ENCODE results near the gene PRX. TPM values are rescaled to one million over a fixed set of nuclear protein-coding genes. Genes with fewer than 3 reads are reported as not detected.

PRX gene
- total and polyA plus RNA-seq, 2 of the 4 experiments (the other 2 are of a cell fraction), result 0.90 to 1.7 TPM

DNA sequence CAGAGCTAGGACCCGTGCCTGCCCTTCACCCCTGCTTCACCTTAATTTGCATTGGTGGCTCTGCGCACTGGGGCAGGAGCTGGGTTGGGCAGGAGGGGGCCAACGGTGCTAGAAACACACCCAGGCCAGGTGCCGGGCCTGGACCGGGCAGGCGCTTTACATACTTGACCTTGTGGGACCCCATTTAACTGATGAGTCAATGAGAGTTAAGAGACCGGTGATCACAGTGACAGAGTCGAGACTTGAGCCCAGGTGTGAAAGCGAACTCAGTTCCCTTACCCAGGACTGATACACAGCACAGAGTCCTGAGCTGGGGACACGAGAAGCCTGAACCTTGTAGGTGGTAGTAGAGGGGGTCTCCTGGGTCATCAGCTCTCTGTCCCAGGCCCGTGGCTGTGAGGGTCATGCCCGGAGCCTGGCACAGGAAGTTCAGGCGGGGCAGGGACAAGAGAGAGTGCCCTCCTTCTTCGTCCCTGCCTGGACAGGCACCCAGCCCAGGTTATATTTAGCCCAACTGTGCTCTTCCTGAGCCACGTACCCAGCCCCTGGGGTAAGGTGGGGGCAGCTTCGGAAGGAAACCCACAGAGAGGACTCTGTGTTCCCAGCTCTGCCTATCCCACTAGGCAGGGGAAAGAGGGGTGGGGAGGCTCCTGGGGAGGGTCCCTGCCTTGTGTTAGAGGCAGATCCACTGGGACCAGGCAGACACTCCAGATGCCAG is 1.9 kb downstream of the PRX start:
- H4K91ac ChIP-seq (ENCODE audit: insufficient read depth, low read depth, low read length), result no peak overlapping the region
- DNase-seq, result no peak
- H3K79me1 ChIP-seq (ENCODE audit: low read depth in 1 of 2, low read length in 2 of 2), result no peaks in the 10 kb centered on the region
- dilution Hi-C loops (cut with HindIII; ENCODE audit: low sequenced_read_pairs, unreplicated experiment), result no loop called here
- H3K18ac ChIP-seq (ENCODE audit: low read depth, low read length), result no peak overlapping the region
- H3K27ac ChIP-seq (ENCODE audit: insufficient read depth, low read length), result no peak overlapping the region
- H3K9me1 ChIP-seq (ENCODE audit: insufficient read depth, low read length), result peaks cover 6% of the 10 kb centered on the region; the same call in 1 of the 2 replicates
- intact Hi-C loops (cut with micrococcal nuclease), result no loop called here
- no peak overlapping the region for H3K4me2 ChIP-seq (ENCODE audit: low read depth, low read length)
- H4K20me1 ChIP-seq (ENCODE audit: insufficient read depth, low read length), result no peaks in the 10 kb centered on the region
- no peak overlapping the region for H2AK5ac ChIP-seq (ENCODE audit: low read depth, low read length)
- H2AK9ac ChIP-seq (replicated peaks; ENCODE audit: low read depth, low read length, poor library complexity), result peak overlapping the region; percentile 55
- BruUV-seq (replicated peaks), result no TSS peak
- no peak overlapping the region for H3K4me3 ChIP-seq (ENCODE audit: insufficient read depth, low read depth, low read length)
- no peak overlapping the region for H3K56ac ChIP-seq (ENCODE audit: extremely low read depth, insufficient read depth, low read length)
- ATAC-seq (ENCODE audit: low read depth), result no peak
- H2BK15ac ChIP-seq (ENCODE audit: low read depth, low read length), result no peak overlapping the region
- no peak overlapping the region for H2AFZ ChIP-seq (replicated peaks; ENCODE audit: low read length, poor library complexity)
- H3K9me3 ChIP-seq (ENCODE audit: control insufficient read depth, insufficient read depth, low read length), result no peaks in the 10 kb centered on the region
- H2BK120ac ChIP-seq (ENCODE audit: low read depth, low read length), result no peak overlapping the region
- no peak overlapping the region for H3K9ac ChIP-seq (ENCODE audit: low read depth, low read length)
- H3K36me3 ChIP-seq (ENCODE audit: control insufficient read depth, insufficient read depth, low read length), result no peaks in the 10 kb centered on the region
- no peak overlapping the region for H2BK20ac ChIP-seq (ENCODE audit: low read depth, low read length)
- no peak overlapping the region for H3K4ac ChIP-seq (ENCODE audit: low read depth, low read length)
- H3K23ac ChIP-seq (ENCODE audit: low read depth, low read length), result no peak overlapping the region
- CTCF ChIA-PET, result no interaction called here
- H3K14ac ChIP-seq (replicated peaks; ENCODE audit: low read depth, low read length), result no peak overlapping the region
- TF ChIP-seq RCOR1 (IDR thresholded peaks at IDR 0.05; ENCODE audit: insufficient replicate concordance, low read length) (no peak), MXI1 (IDR thresholded peaks at IDR 0.05; ENCODE audit: borderline replicate concordance, low read depth, low read length) (no peak), POLR2A (IDR thresholded peaks at IDR 0.05; ENCODE audit: low read depth, low read length) (no peak), RAD21 (IDR thresholded peaks at IDR 0.05; ENCODE audit: low read length) (no peak), MAZ (IDR thresholded peaks at IDR 0.05; ENCODE audit: borderline replicate concordance, low read depth, low read length) (no peak), SMC3 (IDR thresholded peaks at IDR 0.05; ENCODE audit: low read depth, low read length) (no peak)
- TF ChIP-seq, protein P1, sequence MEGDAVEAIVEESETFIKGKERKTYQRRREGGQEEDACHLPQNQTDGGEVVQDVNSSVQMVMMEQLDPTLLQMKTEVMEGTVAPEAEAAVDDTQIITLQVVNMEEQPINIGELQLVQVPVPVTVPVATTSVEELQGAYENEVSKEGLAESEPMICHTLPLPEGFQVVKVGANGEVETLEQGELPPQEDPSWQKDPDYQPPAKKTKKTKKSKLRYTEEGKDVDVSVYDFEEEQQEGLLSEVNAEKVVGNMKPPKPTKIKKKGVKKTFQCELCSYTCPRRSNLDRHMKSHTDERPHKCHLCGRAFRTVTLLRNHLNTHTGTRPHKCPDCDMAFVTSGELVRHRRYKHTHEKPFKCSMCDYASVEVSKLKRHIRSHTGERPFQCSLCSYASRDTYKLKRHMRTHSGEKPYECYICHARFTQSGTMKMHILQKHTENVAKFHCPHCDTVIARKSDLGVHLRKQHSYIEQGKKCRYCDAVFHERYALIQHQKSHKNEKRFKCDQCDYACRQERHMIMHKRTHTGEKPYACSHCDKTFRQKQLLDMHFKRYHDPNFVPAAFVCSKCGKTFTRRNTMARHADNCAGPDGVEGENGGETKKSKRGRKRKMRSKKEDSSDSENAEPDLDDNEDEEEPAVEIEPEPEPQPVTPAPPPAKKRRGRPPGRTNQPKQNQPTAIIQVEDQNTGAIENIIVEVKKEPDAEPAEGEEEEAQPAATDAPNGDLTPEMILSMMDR (conservative IDR thresholded peaks at IDR 0.05; ENCODE audit: low read depth, low read length), result no peak
- TF ChIP-seq, protein P2, sequence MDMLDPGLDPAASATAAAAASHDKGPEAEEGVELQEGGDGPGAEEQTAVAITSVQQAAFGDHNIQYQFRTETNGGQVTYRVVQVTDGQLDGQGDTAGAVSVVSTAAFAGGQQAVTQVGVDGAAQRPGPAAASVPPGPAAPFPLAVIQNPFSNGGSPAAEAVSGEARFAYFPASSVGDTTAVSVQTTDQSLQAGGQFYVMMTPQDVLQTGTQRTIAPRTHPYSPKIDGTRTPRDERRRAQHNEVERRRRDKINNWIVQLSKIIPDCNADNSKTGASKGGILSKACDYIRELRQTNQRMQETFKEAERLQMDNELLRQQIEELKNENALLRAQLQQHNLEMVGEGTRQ (IDR thresholded peaks at IDR 0.05; ENCODE audit: low read depth, low read length), result no peak
- H4K5ac ChIP-seq (ENCODE audit: low read depth, low read length), result no peak overlapping the region
- in situ Hi-C loops (cut with MboI; ENCODE audit: low sequenced_read_pairs), result no loop called here
- POLR2A ChIA-PET (ENCODE audit: unreplicated experiment), result no interaction called here
- H3K4me1 ChIP-seq (ENCODE audit: control insufficient read depth, insufficient read depth, low read length), result no peaks in the 10 kb centered on the region
- WGBS, 2 experiments (ENCODE audit: extremely low coverage in 2 of 2, insufficient read length in 1 of 2), result 64% methylated on average over 6 of the region's 16 CpGs; no CpG with 5 or more reads in 1 of the 2 experiments
- no peak overlapping the region for H2BK5ac ChIP-seq (ENCODE audit: low read depth, low read length, poor library complexity, severe bottlenecking)
- no peak overlapping the region for H4K8ac ChIP-seq (ENCODE audit: low read depth in 2 of 2, low read length in 2 of 2)
- H3K27me3 ChIP-seq (ENCODE audit: control insufficient read depth, insufficient read depth, low read length), result no peaks in the 10 kb centered on the region
